AG04449 (cell line): ENCODE results near the gene ZNF800.

Source experiments
- CTCF ChIA-PET: fragments of 350-600 bp; formaldehyde crosslinking; extraction: SDS; loops from one replicate; lab custom pipeline; 2021; ENCODE audit warnings: antibody characterized with exemption; lab: Yijun Ruan, JAX
- POLR2A ChIA-PET: fragments of 400-600, 350-600 bp; formaldehyde crosslinking; extraction: SDS; loops from one replicate; lab custom pipeline; 2020; ENCODE audit warnings: antibody characterized with exemption, inconsistent platforms; lab: Yijun Ruan, JAX
- DNase-seq: peaks from one replicate; pipeline ENCODE4 v3.0.0-alpha.2; 2010; ENCODE audit warnings: low read depth, low spot score
- H3K4me3 ChIP-seq: 2 replicates; pipeline ENCODE4 v1.5.1; 2011; ENCODE audit warnings: low read depth, mild to moderate bottlenecking, control low read depth, low read length
- TF ChIP-seq, protein P1 (sequence below): IDR thresholded peaks from one replicate; pipeline ENCODE4 v1.5.1; 2011; ENCODE audit warnings: mild to moderate bottlenecking, moderate library complexity, low read length, control low read depth, inconsistent platforms; ENCODE audit not compliant: insufficient read depth; ENCODE audit errors: missing control alignments

The ZNF800 gene

DNA sequence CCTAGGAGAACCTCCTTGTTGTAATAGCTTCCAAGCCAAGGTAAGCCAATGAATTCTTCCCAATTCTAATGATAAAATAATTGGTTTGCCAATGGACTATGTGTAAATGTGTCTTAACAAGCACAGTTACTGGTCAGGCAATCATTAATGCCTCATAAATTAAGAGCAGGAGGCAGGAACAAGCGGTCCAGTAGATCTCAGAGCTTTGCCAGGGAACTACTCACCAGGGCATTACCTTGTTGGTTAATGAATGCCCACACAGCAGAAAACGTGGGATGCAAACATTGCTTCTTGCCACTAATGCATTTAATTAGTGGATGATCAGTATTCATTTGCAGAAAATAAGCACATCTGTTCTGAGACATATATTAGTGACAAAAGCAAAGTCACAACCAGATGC, 26.7 kb upstream of the ZNF800 start:
- ChIA-PET POLR2A (no interaction called here), CTCF (no interaction called here)
- no peak overlapping the region for H3K4me3 ChIP-seq
- DNase-seq = no peak
- TF ChIP-seq, protein P1, sequence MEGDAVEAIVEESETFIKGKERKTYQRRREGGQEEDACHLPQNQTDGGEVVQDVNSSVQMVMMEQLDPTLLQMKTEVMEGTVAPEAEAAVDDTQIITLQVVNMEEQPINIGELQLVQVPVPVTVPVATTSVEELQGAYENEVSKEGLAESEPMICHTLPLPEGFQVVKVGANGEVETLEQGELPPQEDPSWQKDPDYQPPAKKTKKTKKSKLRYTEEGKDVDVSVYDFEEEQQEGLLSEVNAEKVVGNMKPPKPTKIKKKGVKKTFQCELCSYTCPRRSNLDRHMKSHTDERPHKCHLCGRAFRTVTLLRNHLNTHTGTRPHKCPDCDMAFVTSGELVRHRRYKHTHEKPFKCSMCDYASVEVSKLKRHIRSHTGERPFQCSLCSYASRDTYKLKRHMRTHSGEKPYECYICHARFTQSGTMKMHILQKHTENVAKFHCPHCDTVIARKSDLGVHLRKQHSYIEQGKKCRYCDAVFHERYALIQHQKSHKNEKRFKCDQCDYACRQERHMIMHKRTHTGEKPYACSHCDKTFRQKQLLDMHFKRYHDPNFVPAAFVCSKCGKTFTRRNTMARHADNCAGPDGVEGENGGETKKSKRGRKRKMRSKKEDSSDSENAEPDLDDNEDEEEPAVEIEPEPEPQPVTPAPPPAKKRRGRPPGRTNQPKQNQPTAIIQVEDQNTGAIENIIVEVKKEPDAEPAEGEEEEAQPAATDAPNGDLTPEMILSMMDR = no peak

DNA sequence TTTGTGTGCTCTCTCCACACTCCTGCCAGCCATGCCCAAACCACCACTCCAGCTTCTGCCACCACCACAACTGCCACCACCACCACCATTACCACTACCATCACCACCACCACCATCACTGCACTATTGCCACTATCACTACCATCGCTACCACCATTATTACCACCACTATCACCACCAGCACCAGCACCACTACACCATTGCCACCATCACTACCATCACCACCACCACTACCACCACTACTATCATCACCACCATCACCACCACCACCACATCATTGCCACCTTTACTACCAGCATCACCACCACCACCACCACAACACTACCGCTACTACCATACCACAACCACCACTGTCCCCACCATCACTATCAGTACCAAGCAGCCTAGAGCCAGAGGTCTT, 26.0 kb upstream of the ZNF800 start:
- no peak for DNase-seq
- POLR2A ChIA-PET = no interaction called here
- CTCF ChIA-PET = no interaction called here
- TF ChIP-seq, protein P1 = no peak
- no peak overlapping the region for H3K4me3 ChIP-seq

DNA sequence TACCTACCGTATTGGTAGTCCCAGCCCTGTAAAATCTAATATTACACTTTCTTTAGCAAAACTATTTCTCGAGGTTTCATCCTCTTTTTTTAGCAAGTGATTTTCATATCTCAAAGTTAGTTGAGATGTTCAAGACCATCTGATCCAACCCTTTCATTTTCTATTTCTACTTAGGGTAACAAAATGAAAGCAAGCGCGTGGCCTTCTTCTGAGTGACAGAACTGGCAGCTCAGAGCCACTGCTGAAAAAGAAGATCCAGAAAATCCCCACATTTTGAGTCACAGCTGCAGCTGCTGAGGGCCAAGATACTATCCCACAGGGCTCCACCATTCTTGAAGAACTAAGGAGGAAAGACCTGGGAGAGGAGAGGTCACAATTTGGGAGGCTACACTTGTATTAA, 24.8 kb upstream of the ZNF800 start:
- CTCF ChIA-PET = no interaction called here
- DNase-seq = no peak
- no peak overlapping the region for H3K4me3 ChIP-seq
- TF ChIP-seq, protein P1 = no peak
- POLR2A ChIA-PET = no interaction called here

DNA sequence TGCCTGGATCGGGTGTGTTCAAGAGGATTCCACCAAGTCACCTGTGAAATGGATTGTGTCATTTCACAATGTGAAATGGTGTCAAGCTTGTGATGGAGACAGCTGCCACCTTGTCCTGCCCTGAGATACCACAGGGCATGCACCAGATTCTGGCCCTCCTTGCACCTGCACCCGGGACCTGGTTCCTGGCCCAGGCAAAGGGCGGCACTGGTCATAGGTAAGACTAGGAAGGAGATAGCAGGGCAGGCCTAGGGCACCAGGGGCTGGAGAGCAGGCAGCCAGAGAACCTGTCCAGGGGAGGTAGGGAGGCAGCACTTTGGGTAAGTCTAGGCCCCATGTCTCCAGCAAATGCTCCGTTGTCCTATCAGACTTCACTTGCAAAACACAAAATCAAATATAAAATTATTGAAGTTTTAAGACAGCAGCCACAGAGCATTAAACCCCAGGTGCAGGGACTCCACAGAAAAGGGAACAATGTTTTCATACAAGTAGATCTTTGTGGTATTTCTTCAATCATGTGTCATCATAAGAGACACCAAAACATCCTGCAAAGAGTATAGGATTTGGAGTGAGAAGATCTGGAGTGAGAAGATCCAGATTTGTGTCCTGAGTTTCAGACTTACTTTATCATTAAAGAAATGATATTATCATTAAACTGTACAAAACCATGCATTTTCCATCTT, 22.7 kb upstream of the ZNF800 start:
- DNase-seq = no peak
- POLR2A ChIA-PET = no interaction called here
- TF ChIP-seq, protein P1 = no peak
- CTCF ChIA-PET = interaction anchor here (1.0 kb wide), 1 partner anchor 67 kb away, joined by 3 read pairs; no protein-coding TSS in a partner anchor
- no peak overlapping the region for H3K4me3 ChIP-seq

DNA sequence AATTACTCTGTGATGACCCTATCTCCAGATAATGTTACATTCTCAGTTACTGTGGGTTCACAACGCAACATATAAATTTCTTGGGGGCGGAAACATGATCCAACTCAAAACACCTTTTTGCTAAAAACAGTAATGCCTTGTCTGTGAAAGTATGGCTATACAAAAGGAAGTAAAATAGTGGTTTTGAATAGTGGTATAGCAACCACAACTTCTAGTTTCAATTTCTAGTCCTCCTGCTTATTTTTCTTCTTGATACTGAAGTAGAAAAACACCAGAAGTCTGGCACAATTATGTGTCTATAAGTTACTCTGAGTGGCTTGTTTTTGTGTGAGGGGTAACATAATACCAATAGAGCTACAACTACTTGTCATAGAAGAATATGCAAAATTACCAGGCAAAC, 21.5 kb upstream of the ZNF800 start:
- DNase-seq = no peak
- POLR2A ChIA-PET = no interaction called here
- TF ChIP-seq, protein P1 = no peak
- H3K4me3 ChIP-seq = no peak overlapping the region
- CTCF ChIA-PET = no interaction called here

DNA sequence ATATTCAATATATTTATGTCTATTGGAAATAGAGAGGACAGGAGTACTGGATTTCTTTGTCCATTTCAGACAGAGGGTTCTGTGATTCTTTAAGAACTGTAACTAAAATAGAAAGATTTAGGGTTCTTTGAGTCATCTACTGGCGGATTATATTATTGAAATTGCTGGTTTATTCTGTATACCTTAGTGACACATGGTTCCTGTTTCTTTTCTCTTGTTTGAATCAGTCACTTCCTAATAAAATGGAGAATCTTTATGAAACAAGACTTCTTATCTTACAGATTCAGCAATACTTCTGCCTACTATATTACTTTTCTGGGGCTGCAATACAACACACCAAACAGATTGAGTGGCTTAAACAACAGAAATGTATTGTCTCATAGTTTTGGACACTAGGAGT, 20.8 kb upstream of the ZNF800 start:
- TF ChIP-seq, protein P1 = no peak
- DNase-seq = no peak
- ChIA-PET POLR2A (no interaction called here), CTCF (no interaction called here)
- H3K4me3 ChIP-seq = no peak overlapping the region
